K562 (cell line): ENCODE measurements around the gene LINS1. TPM values are rescaled to one million over a fixed set of nuclear protein-coding genes. Genes with fewer than 3 reads are reported as not detected.

ENCODE experiments used
- HNRNPLL ChIP-seq: fragments of 200-400 bp; formaldehyde crosslinking; IDR thresholded peaks from 2 replicates; pipeline ENCODE4 v1.6.1; 2017; ENCODE audit warnings: low read length, low read depth, mild to moderate bottlenecking; ENCODE audit not compliant: poor library complexity, severe bottlenecking
- POLR2G ChIP-seq: fragments of 200-400 bp; formaldehyde crosslinking; IDR thresholded peaks from 2 replicates; pipeline ENCODE4 v1.6.1; 2017; ENCODE audit warnings: low read depth, mild to moderate bottlenecking, antibody characterized with exemption, low read length, moderate library complexity
- SETDB1 ChIP-seq: IDR thresholded peaks from one replicate; pipeline ENCODE4 v1.6.1; 2012; ENCODE audit warnings: low read length, control low read depth, inconsistent platforms
- SREBF1 ChIP-seq: fragments of 150-350 bp; IDR thresholded peaks from 2 replicates; pipeline ENCODE4 v1.6.1; 2014; ENCODE audit warnings: antibody characterized with exemption, low read depth, low read length, borderline replicate concordance
- SRSF1 ChIP-seq: fragments of 200-400 bp; formaldehyde crosslinking; IDR thresholded peaks from 2 replicates; pipeline ENCODE4 v1.6.1; 2017; ENCODE audit warnings: mild to moderate bottlenecking, low read depth, low read length, moderate library complexity
- SRSF7 ChIP-seq: fragments of 200-400 bp; formaldehyde crosslinking; optimal IDR thresholded peaks from 2 replicates; pipeline ENCODE3; 2017; ENCODE audit warnings: mild to moderate bottlenecking, low read depth, low read length
- ZNF354B ChIP-seq: fragments of 250-450 bp; sonication (Bioruptor Pico); IDR thresholded peaks from 2 replicates; pipeline ENCODE4 v1.4.0; 2020
- ZNF507 ChIP-seq: conservative IDR thresholded peaks from 2 replicates; pipeline ENCODE4 v1.6.1; 2017; ENCODE audit warnings: missing genetic modification characterization, missing compliant biosample characterization
- polyA plus RNA-seq, 8 experiments: library from polyadenylated mRNA; depleted of rRNA in 4 of 8; stranded (reverse) in 5 of 8; unstranded in 3 of 8; fragments of >200 nt; fragmentation: Nextera tagmentation in 2 of 8; fragmentation: Illumina TruSeq in 1 of 8; extraction: Ambion mirVana in 2 of 8; extraction: Trizol in 1 of 8; gene quantifications; 2 replicates each; pipeline versions ENCODE4 v1.2.1 to v1.2.3, GENCODE V29; 2011 to 2014; ENCODE audit warnings: inconsistent platforms in 1 of 8, missing spikeins in 1 of 8
- total RNA-seq, 7 experiments: library from RNA; depleted of rRNA in 6 of 7; stranded (reverse); fragments of >200 nt in 6 of 7; fragmentation: Illumina TruSeq in 2 of 7; extraction: Trizol in 2 of 7; gene quantifications; 2 replicates each; pipeline versions ENCODE4 v1.2.1 to v1.2.3, GENCODE V29; 2011 to 2021; ENCODE audit warnings: low replicate concordance in 1 of 7
- TF ChIP-seq, protein P1 (sequence below): fragments of 450-650 bp; IDR thresholded peaks from 2 replicates; pipeline ENCODE4 v1.7.1; 2018; ENCODE audit warnings: mild to moderate bottlenecking, low read depth; ENCODE audit not compliant: partially characterized antibody
- TF ChIP-seq, protein P2 (sequence below): sonication (generic); formaldehyde crosslinking; IDR thresholded peaks from 2 replicates; pipeline ENCODE4 v1.8.1; 2023; ENCODE audit warnings: mild to moderate bottlenecking, missing genetic modification reagents
- TF ChIP-seq, protein P3 (sequence below): fragments of 200-600 bp; sonication (generic); IDR thresholded peaks from one replicate; pipeline ENCODE4 v1.6.1; 2012; ENCODE audit warnings: mild to moderate bottlenecking, low read depth, low read length, inconsistent platforms

The LINS1 gene
- total and polyA plus RNA-seq, 9 of the 15 experiments (the other 6 are each of a cell fraction or from before 2014, with no cell fraction given) = 15.4 to 31.4 (median 24.6) TPM

- TF ChIP-seq, protein P1, sequence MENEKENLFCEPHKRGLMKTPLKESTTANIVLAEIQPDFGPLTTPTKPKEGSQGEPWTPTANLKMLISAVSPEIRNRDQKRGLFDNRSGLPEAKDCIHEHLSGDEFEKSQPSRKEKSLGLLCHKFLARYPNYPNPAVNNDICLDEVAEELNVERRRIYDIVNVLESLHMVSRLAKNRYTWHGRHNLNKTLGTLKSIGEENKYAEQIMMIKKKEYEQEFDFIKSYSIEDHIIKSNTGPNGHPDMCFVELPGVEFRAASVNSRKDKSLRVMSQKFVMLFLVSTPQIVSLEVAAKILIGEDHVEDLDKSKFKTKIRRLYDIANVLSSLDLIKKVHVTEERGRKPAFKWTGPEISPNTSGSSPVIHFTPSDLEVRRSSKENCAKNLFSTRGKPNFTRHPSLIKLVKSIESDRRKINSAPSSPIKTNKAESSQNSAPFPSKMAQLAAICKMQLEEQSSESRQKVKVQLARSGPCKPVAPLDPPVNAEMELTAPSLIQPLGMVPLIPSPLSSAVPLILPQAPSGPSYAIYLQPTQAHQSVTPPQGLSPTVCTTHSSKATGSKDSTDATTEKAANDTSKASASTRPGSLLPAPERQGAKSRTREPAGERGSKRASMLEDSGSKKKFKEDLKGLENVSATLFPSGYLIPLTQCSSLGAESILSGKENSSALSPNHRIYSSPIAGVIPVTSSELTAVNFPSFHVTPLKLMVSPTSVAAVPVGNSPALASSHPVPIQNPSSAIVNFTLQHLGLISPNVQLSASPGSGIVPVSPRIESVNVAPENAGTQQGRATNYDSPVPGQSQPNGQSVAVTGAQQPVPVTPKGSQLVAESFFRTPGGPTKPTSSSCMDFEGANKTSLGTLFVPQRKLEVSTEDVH = no peak
- TF ChIP-seq, protein P2, sequence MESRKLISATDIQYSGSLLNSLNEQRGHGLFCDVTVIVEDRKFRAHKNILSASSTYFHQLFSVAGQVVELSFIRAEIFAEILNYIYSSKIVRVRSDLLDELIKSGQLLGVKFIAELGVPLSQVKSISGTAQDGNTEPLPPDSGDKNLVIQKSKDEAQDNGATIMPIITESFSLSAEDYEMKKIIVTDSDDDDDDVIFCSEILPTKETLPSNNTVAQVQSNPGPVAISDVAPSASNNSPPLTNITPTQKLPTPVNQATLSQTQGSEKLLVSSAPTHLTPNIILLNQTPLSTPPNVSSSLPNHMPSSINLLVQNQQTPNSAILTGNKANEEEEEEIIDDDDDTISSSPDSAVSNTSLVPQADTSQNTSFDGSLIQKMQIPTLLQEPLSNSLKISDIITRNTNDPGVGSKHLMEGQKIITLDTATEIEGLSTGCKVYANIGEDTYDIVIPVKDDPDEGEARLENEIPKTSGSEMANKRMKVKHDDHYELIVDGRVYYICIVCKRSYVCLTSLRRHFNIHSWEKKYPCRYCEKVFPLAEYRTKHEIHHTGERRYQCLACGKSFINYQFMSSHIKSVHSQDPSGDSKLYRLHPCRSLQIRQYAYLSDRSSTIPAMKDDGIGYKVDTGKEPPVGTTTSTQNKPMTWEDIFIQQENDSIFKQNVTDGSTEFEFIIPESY = no peak
- TF ChIP-seq HNRNPLL = peak; percentile 75
- TF ChIP-seq SRSF7 = no peak
- TF ChIP-seq SETDB1 = no peak
- no peak for TF ChIP-seq SREBF1
- no peak for TF ChIP-seq ZNF354B (CRISPR knock-in tag)
- peak; percentile 78 for TF ChIP-seq POLR2G
- no peak for TF ChIP-seq ZNF507
- TF ChIP-seq, protein P3, sequence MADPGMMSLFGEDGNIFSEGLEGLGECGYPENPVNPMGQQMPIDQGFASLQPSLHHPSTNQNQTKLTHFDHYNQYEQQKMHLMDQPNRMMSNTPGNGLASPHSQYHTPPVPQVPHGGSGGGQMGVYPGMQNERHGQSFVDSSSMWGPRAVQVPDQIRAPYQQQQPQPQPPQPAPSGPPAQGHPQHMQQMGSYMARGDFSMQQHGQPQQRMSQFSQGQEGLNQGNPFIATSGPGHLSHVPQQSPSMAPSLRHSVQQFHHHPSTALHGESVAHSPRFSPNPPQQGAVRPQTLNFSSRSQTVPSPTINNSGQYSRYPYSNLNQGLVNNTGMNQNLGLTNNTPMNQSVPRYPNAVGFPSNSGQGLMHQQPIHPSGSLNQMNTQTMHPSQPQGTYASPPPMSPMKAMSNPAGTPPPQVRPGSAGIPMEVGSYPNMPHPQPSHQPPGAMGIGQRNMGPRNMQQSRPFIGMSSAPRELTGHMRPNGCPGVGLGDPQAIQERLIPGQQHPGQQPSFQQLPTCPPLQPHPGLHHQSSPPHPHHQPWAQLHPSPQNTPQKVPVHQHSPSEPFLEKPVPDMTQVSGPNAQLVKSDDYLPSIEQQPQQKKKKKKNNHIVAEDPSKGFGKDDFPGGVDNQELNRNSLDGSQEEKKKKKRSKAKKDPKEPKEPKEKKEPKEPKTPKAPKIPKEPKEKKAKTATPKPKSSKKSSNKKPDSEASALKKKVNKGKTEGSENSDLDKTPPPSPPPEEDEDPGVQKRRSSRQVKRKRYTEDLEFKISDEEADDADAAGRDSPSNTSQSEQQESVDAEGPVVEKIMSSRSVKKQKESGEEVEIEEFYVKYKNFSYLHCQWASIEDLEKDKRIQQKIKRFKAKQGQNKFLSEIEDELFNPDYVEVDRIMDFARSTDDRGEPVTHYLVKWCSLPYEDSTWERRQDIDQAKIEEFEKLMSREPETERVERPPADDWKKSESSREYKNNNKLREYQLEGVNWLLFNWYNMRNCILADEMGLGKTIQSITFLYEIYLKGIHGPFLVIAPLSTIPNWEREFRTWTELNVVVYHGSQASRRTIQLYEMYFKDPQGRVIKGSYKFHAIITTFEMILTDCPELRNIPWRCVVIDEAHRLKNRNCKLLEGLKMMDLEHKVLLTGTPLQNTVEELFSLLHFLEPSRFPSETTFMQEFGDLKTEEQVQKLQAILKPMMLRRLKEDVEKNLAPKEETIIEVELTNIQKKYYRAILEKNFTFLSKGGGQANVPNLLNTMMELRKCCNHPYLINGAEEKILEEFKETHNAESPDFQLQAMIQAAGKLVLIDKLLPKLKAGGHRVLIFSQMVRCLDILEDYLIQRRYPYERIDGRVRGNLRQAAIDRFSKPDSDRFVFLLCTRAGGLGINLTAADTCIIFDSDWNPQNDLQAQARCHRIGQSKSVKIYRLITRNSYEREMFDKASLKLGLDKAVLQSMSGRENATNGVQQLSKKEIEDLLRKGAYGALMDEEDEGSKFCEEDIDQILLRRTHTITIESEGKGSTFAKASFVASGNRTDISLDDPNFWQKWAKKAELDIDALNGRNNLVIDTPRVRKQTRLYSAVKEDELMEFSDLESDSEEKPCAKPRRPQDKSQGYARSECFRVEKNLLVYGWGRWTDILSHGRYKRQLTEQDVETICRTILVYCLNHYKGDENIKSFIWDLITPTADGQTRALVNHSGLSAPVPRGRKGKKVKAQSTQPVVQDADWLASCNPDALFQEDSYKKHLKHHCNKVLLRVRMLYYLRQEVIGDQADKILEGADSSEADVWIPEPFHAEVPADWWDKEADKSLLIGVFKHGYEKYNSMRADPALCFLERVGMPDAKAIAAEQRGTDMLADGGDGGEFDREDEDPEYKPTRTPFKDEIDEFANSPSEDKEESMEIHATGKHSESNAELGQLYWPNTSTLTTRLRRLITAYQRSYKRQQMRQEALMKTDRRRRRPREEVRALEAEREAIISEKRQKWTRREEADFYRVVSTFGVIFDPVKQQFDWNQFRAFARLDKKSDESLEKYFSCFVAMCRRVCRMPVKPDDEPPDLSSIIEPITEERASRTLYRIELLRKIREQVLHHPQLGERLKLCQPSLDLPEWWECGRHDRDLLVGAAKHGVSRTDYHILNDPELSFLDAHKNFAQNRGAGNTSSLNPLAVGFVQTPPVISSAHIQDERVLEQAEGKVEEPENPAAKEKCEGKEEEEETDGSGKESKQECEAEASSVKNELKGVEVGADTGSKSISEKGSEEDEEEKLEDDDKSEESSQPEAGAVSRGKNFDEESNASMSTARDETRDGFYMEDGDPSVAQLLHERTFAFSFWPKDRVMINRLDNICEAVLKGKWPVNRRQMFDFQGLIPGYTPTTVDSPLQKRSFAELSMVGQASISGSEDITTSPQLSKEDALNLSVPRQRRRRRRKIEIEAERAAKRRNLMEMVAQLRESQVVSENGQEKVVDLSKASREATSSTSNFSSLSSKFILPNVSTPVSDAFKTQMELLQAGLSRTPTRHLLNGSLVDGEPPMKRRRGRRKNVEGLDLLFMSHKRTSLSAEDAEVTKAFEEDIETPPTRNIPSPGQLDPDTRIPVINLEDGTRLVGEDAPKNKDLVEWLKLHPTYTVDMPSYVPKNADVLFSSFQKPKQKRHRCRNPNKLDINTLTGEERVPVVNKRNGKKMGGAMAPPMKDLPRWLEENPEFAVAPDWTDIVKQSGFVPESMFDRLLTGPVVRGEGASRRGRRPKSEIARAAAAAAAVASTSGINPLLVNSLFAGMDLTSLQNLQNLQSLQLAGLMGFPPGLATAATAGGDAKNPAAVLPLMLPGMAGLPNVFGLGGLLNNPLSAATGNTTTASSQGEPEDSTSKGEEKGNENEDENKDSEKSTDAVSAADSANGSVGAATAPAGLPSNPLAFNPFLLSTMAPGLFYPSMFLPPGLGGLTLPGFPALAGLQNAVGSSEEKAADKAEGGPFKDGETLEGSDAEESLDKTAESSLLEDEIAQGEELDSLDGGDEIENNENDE = no peak
- TF ChIP-seq SRSF1 = no peak
Measured at GRCh38 chr15:100602064-100602822, at the start of gene LINS1, which contains the start of gene ASB7 (continued).
